GM21825 (cell line): ENCODE data around the gene SPDYE16.
"Not testable (repeated sequence)": the region's sequence is repeated elsewhere in the genome, so short reads cannot be mapped to it uniquely, and the experiment has no call there.

Experiments used
- ATAC-seq: cut with Tn5 transposase; IDR thresholded peaks from one replicate; pipeline ENCODE4 v1.9.1; 2021; ENCODE audit warnings: mild to moderate bottlenecking, moderate library complexity; ENCODE audit not compliant: unreplicated experiment

SPDYE16 gene

DNA sequence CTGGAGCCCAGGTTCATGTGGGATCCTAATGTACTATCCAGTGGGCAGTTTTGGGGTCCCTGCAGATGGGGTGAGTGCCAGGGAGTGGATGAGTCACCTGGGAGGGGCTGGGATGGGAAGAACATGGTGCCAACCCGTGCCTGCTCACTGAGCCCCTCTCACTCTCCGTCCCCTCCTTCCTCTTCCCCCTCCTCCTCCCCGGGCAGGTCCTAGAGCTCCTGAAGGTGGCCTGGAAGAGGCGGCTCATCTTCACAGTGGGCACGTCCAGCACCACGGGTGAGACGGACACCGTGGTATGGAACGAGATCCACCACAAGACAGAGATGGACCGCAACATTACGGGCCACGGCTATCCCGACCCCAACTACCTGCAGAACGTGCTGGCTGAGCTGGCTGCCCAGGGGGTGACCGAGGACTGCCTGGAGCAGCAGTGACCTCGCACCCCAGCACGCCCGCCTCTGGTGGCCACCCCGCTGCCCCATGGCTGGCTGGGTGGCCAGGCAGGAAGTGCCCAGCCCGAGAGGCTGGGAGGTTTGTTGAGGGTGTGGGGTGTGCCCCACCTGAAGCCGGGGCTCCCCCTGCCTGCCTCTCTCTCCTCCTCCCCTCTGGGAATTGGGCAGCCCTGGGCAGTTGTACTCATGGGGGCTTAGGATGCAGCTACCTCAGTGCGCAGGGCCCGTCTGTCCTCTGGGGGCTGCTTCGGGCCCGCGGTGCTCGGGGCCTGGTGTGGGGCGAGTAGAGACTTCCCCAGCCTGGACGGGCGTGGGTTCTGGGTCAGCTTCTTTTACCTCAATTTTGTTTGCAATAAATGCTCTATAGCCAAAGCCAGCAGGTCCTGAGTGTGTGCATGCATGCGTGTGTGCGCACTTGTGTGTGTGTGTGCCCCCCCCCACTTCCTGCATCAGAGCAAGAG is 37.7 kb downstream of the SPDYE16 start:
- no peak for ATAC-seq

DNA sequence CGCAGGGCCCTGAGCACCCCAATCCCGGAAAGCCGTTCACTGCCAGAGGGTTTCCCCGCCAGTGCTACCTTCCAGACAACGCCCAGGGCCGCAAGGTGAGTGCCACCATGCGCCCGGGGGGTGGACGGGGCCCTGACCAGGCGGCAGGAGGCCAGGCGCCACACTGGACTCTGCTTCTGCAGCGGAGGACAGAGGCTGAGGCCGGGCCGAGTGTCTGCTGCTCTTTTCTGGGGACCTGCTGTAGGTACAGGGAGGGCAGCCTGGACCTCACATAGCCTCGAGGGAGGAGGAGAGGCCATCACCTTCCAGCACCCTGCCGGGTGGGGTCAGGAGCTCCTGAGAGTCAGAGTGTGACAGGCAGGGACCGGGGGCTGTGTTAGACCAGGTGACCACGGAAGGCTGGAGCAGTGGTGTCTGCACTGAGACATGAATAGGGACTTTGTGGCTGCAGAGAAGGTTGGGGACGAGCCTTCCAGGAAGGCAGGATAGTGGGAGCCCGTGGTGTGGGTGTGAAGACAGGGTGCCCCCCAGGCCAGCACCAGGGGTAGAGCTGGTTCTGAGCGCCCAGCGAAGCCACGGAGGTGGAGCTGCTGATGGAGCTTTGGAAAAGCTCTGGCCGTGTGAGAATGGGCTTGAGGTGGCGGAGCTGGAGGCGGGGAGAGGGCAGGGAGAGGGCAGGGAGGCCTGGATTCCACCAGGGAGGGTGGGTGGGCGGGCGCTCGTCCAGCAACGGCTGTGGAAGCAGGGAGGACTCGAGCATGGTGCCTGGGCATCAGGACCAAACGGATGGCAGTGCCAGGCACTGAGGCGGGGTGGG is 38.5 kb downstream of the SPDYE16 start:
- ATAC-seq, result not testable (repeated sequence)

DNA sequence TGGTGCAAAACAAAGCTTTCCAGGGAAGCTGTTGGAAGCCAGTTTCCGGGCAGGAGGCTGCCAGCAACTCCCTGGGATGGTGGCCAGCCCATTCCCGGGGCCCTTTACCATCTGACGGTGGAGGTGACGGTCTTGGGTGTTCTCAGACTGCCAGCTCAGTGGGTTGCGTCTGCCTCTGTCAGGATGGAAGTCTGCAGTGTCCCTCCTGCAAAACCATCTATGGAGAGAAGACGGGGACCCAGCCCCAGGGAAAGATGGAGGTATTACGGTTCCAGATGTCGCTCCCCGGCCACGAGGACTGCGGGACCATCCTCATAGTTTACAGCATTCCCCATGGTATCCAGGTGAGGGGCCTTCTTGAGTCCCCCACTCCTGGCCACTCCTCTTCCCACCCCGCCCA is 39.9 kb downstream of the SPDYE16 start:
- ATAC-seq, result not testable (repeated sequence)

DNA sequence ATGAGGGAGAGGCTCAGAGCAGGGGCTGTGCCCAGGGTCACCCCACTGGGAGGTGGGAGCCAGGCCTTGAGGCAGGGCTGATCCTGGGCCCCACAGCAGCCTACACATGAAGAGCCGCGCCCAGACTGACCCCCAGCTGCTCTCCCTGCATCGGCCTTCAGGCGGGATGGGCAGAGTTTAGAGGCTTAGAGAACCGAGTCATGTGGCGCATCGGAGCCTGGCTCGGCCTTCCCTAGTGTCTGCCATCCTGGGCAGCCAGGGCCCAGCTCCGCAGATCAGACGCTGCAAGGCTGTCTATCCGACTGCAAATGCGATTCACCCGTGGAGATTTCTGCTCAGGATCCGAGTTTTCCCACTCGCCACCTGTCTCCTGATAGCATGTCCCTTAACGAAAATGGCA is 40.3 kb downstream of the SPDYE16 start:
- ATAC-seq, result not testable (repeated sequence)

DNA sequence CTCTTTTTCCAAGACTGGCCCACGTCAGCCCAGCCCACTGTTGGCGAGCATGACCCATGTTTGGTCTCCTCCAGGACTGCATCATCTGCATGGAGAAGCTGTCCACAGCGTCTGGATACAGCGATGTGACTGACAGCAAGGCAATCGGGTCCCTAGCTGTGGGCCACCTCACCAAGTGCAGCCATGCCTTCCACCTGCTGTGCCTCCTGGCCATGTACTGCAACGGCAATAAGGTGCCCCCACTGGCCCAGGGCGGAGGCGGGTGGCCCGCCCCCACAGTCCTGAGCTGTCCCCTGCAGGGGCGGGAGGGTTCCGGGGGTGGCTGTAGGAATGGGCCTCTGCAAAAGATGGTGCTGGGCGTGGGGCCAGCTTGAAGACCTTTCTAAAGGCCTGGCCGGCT is 40.9 kb downstream of the SPDYE16 start:
- not testable (repeated sequence) for ATAC-seq

DNA sequence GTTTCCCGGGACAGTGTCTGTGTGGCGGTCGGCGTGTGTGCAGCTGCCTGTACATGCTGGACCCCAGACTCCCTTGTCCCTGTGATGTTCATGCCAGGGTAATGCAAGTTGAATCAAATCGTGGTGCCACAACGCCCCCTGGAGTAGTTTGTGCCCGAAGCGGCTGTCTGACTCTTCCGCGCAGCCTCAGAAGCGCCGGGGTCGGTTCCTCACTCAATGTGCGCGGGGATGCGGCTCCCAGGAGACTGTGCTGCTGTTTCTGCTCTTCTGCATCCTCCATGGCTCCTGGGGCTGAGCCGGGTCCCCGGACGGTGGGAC is 43.2 kb downstream of the SPDYE16 start:
- not testable (repeated sequence) for ATAC-seq

DNA sequence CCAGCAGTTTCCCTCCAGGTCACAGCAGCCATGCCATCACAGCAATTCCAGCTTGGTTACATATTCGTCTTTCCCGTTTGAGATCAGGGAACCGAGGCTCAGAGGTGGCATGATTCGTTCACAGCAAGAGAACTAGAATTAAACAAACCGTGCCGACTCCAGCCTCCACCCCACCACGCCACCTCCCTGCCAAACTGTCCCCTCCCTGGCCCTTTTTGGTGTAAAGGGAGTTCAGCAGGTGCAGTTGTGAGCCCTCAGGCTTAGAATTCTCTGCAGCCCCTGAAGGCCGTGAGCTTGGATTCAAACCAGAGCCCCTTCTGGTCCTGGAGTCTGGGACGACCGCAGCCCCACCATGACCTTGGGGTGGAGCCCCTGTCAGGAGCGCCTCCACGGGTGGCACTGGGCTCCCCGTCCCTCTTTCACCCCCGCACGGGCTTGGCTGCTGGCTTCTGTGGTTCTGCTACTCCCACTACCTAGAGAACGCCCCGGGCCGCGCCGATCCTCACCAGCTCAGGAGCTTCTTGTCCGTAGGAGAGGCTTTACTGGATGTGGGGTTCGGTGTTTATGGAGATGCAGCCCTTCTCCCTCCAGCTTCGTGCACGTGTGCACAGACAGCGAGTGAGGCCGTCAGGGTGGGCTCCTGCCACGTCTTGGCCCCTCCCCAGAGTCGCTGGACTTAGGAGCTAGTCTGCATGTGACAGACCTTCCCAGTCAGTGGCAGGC is 43.7 kb downstream of the SPDYE16 start:
- not testable (repeated sequence) for ATAC-seq

DNA sequence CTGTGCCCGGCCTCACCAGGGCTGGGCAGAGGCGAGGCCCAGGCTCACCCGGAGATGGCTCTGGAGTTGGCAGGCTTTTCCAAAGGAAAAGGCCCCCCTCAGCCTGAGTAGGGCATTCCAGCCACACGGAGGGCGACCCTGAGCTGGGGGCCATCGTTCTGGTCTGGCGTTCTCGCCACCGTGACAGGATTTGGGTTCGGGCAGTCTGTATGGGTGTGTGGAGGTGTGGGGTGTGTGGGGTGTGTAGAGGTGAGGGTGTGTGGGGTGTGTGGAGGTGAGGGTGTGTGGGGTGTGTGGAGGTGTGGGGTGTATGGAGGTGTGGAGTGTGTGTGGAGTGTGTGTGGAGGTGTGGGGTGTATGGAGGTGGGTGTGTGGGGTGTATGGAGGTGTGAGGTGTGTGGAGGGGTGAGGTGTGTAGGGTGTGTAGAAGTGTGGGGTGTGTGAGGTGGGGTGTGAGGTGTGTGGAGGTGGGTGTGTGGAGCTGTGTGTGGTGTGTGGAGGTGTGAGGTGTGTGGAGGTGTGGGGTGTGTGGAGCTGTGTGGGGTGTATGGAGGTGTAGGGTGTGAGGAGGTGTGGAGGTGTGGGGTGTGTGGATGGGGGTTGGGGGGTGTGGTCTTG is 44.4 kb downstream of the SPDYE16 start:
- not testable (repeated sequence) for ATAC-seq

DNA sequence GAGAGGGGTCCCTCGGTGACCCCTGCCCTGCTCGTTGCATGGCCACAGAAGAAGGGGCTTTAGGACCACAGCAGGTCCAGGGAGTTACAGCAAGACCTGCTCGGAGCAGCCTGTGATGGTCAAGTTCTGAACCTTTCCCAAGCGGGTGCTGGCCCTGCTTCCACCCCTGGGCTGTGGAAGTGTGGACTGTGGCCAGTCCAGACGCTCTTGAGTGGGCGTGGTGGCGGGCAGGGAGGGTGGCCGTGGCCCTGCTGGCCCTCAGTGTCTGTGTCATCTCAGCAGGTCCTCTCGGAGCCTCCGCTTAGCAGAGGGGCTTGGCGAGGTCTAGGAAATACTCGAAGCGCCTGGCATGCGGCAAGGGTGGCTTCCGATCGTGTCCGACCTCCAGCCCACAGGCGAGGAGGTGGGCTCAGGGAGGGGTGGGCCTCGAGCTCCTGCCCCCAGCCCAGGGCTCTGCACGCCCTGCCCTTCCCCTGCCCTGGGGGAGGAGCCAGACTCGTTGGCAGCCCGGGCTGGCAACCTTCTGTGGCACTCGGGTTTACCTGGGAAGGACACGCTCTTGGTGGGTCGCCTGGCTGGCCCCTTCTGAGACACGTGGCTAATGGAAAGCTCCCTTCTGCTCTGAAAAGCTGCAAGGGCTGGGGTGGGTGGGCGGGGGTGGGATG is 45.0 kb downstream of the SPDYE16 start:
- ATAC-seq, result not testable (repeated sequence)

DNA sequence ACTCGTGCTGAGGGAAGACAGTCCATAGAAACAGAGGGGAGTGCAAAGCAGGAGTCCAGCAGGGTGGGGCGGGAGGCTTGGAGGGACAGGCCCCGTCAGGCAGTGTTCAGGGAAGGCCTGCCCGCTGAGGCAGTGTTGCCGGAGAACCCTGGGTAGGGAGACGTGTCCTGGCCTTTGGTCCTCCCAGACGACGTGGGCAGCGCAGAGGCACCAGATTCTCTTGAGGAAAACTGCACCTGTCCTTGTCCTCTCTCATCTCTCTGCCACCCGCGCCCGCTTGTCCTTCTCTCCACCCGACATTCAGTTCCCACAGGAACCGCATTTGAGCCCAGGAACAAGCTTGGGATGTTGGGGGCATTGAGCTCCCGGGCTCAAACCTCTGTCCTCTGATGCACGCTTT is 47.4 kb downstream of the SPDYE16 start:
- ATAC-seq, result not testable (repeated sequence)

DNA sequence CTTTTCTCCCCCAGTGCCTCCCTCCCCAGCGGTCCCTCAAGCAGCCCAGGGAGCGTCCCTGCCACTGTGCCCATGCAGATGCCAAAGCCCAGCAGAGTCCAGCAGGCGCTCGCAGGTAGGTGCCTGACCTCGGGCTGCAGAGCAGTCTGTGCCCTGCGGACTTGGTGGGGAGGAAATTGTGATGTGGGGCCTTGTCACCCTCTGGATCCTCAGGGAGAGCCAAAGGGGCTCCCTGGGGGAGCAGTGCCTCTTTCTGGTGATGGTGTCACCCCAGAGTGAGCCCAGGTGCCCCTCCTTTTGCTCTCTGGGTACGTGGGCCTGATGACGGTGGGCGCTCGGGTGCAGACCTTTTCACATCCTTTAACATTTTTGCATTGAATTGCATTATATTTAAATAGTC is 51.0 kb downstream of the SPDYE16 start:
- not testable (repeated sequence) for ATAC-seq

DNA sequence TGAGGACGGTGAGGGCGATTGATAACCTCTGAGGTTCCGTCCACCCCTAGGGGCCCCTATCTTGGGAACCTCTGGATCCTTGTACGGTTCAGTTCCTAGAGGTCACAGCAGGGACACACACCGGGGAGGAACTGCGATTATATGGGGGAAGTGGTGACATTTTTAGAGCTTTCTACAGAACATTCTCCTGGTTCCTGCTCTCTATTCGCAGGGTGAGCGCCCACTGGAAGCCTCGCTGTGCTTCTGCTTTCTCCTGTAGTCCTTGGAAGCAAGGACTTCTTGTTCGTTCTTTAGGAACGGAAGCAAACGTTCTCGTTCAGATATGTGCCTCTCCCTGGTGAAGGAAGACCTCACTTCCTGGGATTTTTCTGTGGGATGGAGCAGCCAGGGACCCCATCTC is 55.1 kb downstream of the SPDYE16 start:
- ATAC-seq, result not testable (repeated sequence)

DNA sequence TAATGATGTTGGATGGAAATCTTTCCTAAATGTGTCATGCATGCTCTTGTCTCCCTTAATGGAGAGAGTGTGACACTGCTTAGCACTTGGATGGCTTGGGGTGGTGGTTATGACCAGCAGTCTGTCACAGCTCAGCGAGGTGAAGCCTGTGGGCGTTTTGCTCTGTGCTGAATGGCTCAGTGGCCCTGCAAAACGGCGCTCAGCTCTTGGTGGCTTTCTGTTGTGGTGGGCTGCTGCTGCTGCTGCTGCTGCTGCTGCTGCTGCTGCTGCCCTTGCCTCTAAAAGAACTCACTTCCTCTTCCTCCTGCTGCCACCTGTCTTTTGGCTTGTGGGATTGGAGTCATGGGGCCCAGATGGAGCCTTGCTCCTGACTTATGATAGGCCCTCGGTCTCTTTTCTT is 56.5 kb downstream of the SPDYE16 start:
- peak; percentile 99 for ATAC-seq

DNA sequence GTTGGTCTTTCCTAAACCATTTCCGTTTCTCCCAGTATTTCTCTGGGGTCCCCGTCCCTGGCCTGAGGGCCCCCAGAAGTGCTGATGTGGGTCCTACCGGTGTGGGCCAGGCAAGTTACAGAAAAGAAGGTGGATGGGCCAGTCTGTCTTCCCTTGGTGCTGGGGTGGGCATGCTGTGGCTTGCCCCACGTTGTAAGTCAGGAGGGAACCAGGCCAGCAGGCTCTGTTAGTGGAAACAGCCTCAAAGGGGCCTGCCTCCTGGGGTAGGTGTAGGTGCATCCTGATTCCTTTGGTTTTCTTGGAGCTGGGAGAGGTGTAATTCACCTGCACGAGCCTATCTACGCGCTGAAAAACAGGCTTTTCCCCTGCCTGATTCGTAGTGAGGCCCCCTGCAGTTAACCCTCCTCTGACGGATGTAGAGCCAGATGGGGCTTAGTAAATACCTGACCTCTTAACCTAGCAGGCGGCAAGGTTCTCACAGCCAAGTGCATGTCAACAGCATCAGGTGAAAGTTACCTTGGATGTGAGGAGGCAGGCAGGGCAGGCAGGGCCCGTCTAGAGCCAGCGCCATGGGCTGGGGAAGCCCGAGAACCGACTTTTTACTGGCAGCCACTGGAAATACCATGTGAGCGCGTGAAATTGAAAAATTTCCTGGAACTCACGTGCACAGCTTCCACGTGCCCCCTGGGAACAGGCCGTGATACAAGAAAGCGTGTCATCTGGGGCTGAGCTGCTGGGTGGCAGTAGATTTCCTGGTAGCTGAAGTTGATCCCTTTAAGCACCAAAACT is 57.1 kb downstream of the SPDYE16 start:
- ATAC-seq, result peak; percentile 8

DNA sequence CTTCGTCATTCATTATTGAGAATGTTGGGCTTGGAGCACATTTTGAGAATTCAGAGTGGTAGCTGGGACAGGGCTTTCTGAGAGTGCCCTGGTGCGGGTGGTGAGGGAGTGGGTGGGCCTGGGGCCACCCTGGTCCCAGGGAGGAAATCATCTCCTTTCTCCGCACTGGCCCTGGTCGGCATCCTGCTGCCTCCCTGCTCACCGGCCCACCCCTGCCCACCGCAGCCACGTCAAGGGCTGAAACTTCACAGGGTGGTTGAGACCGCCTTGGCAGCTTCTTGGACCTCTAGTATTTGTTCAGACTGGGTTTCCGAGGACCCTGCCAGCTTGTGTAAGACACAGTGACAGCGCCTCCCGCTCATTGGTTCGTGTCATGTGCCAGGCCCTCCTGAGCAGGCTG is 58.6 kb downstream of the SPDYE16 start:
- not testable (repeated sequence) for ATAC-seq

DNA sequence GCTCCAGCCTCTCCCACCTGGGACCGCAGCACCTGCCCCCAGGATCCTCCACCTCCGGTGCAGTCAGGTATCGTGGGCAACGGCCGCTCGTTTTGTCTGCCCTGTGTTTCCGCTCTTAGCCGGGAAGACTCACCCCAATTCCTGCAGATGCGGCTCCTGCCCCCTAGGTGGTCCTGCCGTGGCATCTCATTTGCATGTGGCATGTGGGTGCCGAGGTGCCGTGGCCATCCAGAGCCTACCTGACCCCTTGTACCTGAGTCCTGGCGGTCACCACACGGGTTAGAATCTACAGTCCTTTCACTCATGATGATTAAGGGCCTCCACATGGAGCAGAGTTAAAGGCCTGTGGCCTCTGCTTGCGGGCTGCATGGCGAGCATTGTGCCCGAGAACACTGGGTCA is 60.0 kb downstream of the SPDYE16 start:
- ATAC-seq, result not testable (repeated sequence)

DNA sequence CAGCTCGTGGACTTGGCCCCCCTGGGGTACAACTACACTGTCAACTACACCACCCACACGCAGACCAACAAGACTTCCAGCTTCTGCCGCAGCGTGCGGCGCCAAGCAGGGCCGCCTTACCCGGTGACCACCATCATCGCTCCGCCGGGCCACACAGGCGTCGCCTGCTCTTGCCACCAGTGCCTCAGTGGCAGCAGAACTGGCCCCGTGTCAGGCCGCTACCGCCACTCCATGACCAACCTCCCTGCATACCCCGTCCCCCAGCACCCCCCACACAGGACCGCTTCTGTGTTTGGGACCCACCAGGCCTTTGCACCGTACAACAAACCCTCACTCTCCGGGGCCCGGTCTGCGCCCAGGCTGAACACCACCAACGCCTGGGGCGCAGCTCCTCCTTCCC is 60.4 kb downstream of the SPDYE16 start:
- not testable (repeated sequence) for ATAC-seq
